ENCODE measurements around the gene HEXIM2. TPM values are rescaled to one million over a fixed set of nuclear protein-coding genes. Genes with fewer than 3 reads are reported as not detected.

The HEXIM2 gene
- total RNA-seq, 1 donor, result 10.9 TPM

DNA sequence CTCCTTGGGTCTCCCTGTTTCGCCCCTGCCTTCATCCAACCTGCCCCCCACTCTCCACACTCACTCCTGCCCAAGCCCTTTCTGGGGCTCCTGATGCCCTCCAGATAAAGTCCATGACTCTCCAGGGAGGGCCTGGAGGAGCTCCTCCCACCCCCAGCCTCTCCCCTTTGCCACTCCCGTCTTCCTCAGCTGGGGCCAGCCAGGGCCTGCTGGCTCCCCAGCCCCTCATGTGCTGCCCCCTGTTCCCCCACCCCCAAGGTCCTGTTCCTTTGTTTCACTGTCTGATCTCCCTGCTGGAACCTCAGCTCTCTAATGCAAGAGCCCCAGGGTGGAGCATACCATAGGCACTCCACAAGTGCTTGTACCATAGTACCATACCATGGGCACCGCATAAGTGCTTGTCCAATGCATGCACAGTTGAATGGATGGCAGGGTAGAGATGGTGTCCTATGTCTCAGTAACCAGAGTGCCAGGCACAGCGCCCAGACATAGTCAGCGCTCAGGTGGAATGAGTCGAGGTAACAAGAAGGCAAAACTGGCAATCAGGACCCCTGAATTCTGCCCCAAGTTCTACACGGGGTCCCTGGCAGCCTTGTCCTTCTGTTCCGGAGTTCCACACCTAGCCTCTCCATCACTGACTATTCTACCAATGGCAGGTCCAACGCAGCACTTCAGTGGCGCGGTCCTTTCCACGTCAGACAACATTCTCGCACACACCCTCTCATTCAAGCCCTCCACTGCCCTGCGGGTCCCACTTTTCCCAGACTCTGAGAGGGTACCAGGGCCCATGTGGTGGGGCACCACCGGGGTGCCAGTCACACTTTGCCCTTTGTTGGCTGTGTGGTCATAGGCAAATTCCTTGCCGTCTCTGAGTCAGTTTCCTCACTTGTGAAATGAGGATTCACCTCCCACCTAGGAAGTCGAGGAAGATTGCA lies 30.7 kb upstream of the HEXIM2 start:
- Histone ChIP-seq H3K27ac (ENCODE audit: low read depth, low read length) (no peak overlapping the region), H3K27me3 (ENCODE audit: insufficient read depth, low read length) (no peaks in the 10 kb centered on the region), H3K79me2 (ENCODE audit: insufficient read depth, low read length) (peaks cover 24% of the 10 kb centered on the region), H3K4me1 (ENCODE audit: insufficient read depth, low read length) (peaks cover 26% of the 10 kb centered on the region), H4K20me1 (ENCODE audit: insufficient read depth, low read length) (no peaks in the 10 kb centered on the region), H3K9me3 (ENCODE audit: low read depth, low read length) (no peaks in the 10 kb centered on the region), H3K4me3 (ENCODE audit: insufficient read depth, low read length) (peak overlapping the region; percentile 93), H3K36me3 (ENCODE audit: insufficient read depth, low read length) (no peaks in the 10 kb centered on the region), H2AFZ (ENCODE audit: low read length) (no peak overlapping the region), H3K4me2 (ENCODE audit: insufficient read depth, low read length) (peak overlapping the region; percentile 87)
- no peak for TF ChIP-seq CTCF (IDR thresholded peaks at IDR 0.05; ENCODE audit: extremely low read depth, low read depth, low read length)
- peak; percentile 53 for DNase-seq (ENCODE audit: insufficient read length, low spot score, missing footprints)

- peak; percentile 92 for DNase-seq (ENCODE audit: insufficient read length, low spot score, missing footprints)
- Histone ChIP-seq H3K4me1 (ENCODE audit: insufficient read depth, low read length) (peaks cover 33% of the 10 kb centered on the region), H2AFZ (ENCODE audit: low read length) (peak overlapping the region; percentile 58), H3K36me3 (ENCODE audit: insufficient read depth, low read length) (no peaks in the 10 kb centered on the region), H3K4me2 (ENCODE audit: insufficient read depth, low read length) (peak overlapping the region; percentile 87), H3K4me3 (ENCODE audit: insufficient read depth, low read length) (peak overlapping the region; percentile 93), H3K79me2 (ENCODE audit: insufficient read depth, low read length) (peaks cover 24% of the 10 kb centered on the region), H4K20me1 (ENCODE audit: insufficient read depth, low read length) (no peaks in the 10 kb centered on the region), H3K27ac (ENCODE audit: low read depth, low read length) (no peak overlapping the region), H3K9me3 (ENCODE audit: low read depth, low read length) (no peaks in the 10 kb centered on the region), H3K27me3 (ENCODE audit: insufficient read depth, low read length) (no peaks in the 10 kb centered on the region)
- TF ChIP-seq CTCF (IDR thresholded peaks at IDR 0.05; ENCODE audit: extremely low read depth, low read depth, low read length), result peak; percentile 73
Observed at GRCh38 chr17:45131616-45132319, 29.9 kb upstream of the HEXIM2 start.

GRCh38 chr17:45132320-45132571 lies 29.4 kb upstream of the HEXIM2 start, which contains the start of gene PLCD3:
TSS of gene PLCD3 (minus strand) at chr17:45132515. CDS start at chr17:45132410, 105 bp downstream.
- Histone ChIP-seq H3K79me2 (ENCODE audit: insufficient read depth, low read length) (peaks cover 19% of the 10 kb centered on the region), H3K27me3 (ENCODE audit: insufficient read depth, low read length) (no peaks in the 10 kb centered on the region), H3K4me2 (ENCODE audit: insufficient read depth, low read length) (peak within 1 kb of the TSS; percentile 100), H3K4me1 (ENCODE audit: insufficient read depth, low read length) (peaks cover 33% of the 10 kb centered on the region), H4K20me1 (ENCODE audit: insufficient read depth, low read length) (no peaks in the 10 kb centered on the region), H3K4me3 (ENCODE audit: insufficient read depth, low read length) (peak within 1 kb of the TSS; percentile 93), H2AFZ (ENCODE audit: low read length) (peak within 1 kb of the TSS; percentile 95), H3K36me3 (ENCODE audit: insufficient read depth, low read length) (no peaks in the 10 kb centered on the region), H3K9me3 (ENCODE audit: low read depth, low read length) (no peaks in the 10 kb centered on the region), H3K27ac (ENCODE audit: low read depth, low read length) (peak within 1 kb of the TSS; percentile 83)
- no peak for TF ChIP-seq CTCF (IDR thresholded peaks at IDR 0.05; ENCODE audit: extremely low read depth, low read depth, low read length)
- DNase-seq (ENCODE audit: insufficient read length, low spot score, missing footprints), result no peak
